CD4-positive, CD25-positive, alpha-beta regulatory T cell (primary cell): ENCODE measurements around the gene CTNND1. TPM values are rescaled to one million over a fixed set of nuclear protein-coding genes. Genes with fewer than 3 reads are reported as not detected.
A peak's percentile ranks its signal among the peaks of the same experiment; 100 is the strongest.

Source experiments
- ATAC-seq, 2 donors: fragments of 150-1000 bp; cut with Tn5 transposase; one replicate each; pipeline ENCODE4 v1.10.0; 2021; ENCODE audit warnings: low read depth in 2 of 2, moderate number of reproducible peaks in 2 of 2, moderate library complexity in 1 of 2
- DNase-seq, 3 donors: peaks; one replicate each; pipeline versions ENCODE4 v3.0.0 to v3.0.0-alpha.2; 2012 to 2022; ENCODE audit warnings: mixed read lengths in 1 of 3
- H3K27ac ChIP-seq: one replicate; pipeline ENCODE4 v1.7.0; 2013; ENCODE audit warnings: mild to moderate bottlenecking, low read length; ENCODE audit not compliant: insufficient read depth, poor library complexity, severe bottlenecking
- H3K27me3 ChIP-seq: one replicate; pipeline ENCODE4 v1.7.0; 2013; ENCODE audit warnings: low read length; ENCODE audit not compliant: control insufficient read depth, insufficient read depth
- H3K36me3 ChIP-seq: one replicate; pipeline ENCODE4 v1.7.0; 2013; ENCODE audit warnings: mild to moderate bottlenecking, low read length, moderate library complexity; ENCODE audit not compliant: control insufficient read depth, insufficient read depth
- H3K4me1 ChIP-seq: 2 replicates; pipeline ENCODE4 v1.7.0; 2013; ENCODE audit warnings: mild to moderate bottlenecking, low read length; ENCODE audit not compliant: insufficient read depth, control insufficient read depth, poor library complexity, severe bottlenecking
- H3K4me3 ChIP-seq: one replicate; pipeline ENCODE4 v1.7.0; 2013; ENCODE audit warnings: low read depth, mild to moderate bottlenecking, low read length, moderate library complexity
- H3K9me3 ChIP-seq, 2 experiments: 1 replicate in 1 of 2; 2 replicates in 1 of 2; pipeline ENCODE4 v1.7.0; 2013; ENCODE audit warnings: low read length in 2 of 2, mild to moderate bottlenecking in 1 of 2, moderate library complexity in 1 of 2; ENCODE audit not compliant: control insufficient read depth in 2 of 2
- H3K27ac Mint-ChIP-seq, 3 donors: one replicate each; pipeline ENCODE4 v1.8.0; 2020 to 2022; ENCODE audit warnings: mild to moderate bottlenecking in 3 of 3, mixed read lengths in 3 of 3, moderate library complexity in 2 of 3
- H3K27me3 Mint-ChIP-seq: one replicate; pipeline ENCODE4 v1.8.0; 2022; ENCODE audit warnings: mild to moderate bottlenecking, mixed read lengths
- H3K36me3 Mint-ChIP-seq: one replicate; pipeline ENCODE4 v1.8.0; 2020; ENCODE audit warnings: mixed read lengths
- H3K4me1 Mint-ChIP-seq, 4 donors: one replicate each; pipeline ENCODE4 v1.8.0; 2020 to 2022; ENCODE audit warnings: mixed read lengths in 4 of 4, mild to moderate bottlenecking in 1 of 4
- H3K4me3 Mint-ChIP-seq, 4 donors: one replicate each; pipeline ENCODE4 v1.8.0; 2020 to 2022; ENCODE audit warnings: mild to moderate bottlenecking in 4 of 4, mixed read lengths in 4 of 4, moderate library complexity in 3 of 4
- H3K9me3 Mint-ChIP-seq, 7 donors: one replicate each; pipeline ENCODE4 v1.8.0; 2020 to 2022; ENCODE audit warnings: mixed read lengths in 7 of 7, mild to moderate bottlenecking in 3 of 7, moderate library complexity in 2 of 7
- polyA plus RNA-seq, 4 donors: library from polyadenylated mRNA; unstranded; fragments of 300-500 nt; fragmentation: Illumina TruSeq; gene quantifications; one replicate each; pipeline ENCODE4 v1.2.3, GENCODE V29; 2021
- total RNA-seq: library from RNA; stranded (reverse); gene quantifications from one replicate; pipeline ENCODE4 v1.2.3, GENCODE V29; 2022

Gene CTNND1
- total and polyA plus RNA-seq, 5 donors from 2014 or later = 0.53 to 19.4 (median 2.6) TPM

- H3K27ac Mint-ChIP-seq = peak overlapping the region in 2 of 3 donors; percentile 3 to 85
- ATAC-seq = no peak
- Histone ChIP-seq H3K27ac (no peak overlapping the region), H3K9me3 (no peaks in the 10 kb centered on the region), H3K4me3 (no peak overlapping the region), H3K36me3 (peaks cover 26% of the 10 kb centered on the region), H3K4me1 (peaks cover 12% of the 10 kb centered on the region), H3K27me3 (no peaks in the 10 kb centered on the region)
- H3K9me3 Mint-ChIP-seq = no peaks in the 10 kb centered on the region
- DNase-seq = no peak
- no peaks in the 10 kb centered on the region for H3K27me3 Mint-ChIP-seq
- H3K4me3 Mint-ChIP-seq = peak overlapping the region in 1 of 4 donors; percentile 49
- H3K4me1 Mint-ChIP-seq = peaks cover 17 to 39% (median 21%) of the 10 kb centered on the region in 4 donors
- H3K36me3 Mint-ChIP-seq = peaks cover 14% of the 10 kb centered on the region
Observed at GRCh38 chr11:57746920-57747319, 14.7 kb upstream of the CTNND1 start.

DNA sequence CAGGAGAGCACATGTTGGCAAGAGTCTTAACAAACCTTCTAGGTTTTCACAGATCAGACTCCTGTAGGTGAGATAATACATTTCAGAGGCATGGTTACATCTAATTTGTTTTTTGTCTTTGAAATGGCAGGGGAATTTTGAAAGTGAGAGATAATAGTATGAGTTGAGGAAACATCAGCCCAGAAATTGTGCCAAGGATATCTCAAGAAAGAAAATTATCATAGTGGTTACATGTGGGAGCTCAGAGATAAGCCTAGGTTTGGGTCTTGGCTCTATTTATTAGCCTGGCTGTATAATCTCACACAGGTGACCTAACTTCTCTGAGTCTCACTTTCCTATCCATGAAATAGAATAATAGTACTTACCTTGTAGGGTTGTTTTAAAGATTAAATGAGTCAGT lies 10.4 kb upstream of the CTNND1 start:
- Mint-ChIP-seq H3K9me3 (no peaks in the 10 kb centered on the region), H3K4me3 (no peak overlapping the region), H3K36me3 (peaks cover 9% of the 10 kb centered on the region), H3K4me1 (peaks cover 0 to 12% (median 7%) of the 10 kb centered on the region in 4 donors), H3K27ac (peak overlapping the region in 1 of 3 donors; percentile 48), H3K27me3 (no peaks in the 10 kb centered on the region)
- no peak for DNase-seq
- H3K9me3 ChIP-seq = no peaks in the 10 kb centered on the region
- no peak overlapping the region for H3K4me3 ChIP-seq
- no peaks in the 10 kb centered on the region for H3K27me3 ChIP-seq
- H3K27ac ChIP-seq = no peak overlapping the region
- no peaks in the 10 kb centered on the region for H3K4me1 ChIP-seq
- no peak for ATAC-seq
- H3K36me3 ChIP-seq = no peaks in the 10 kb centered on the region

DNA sequence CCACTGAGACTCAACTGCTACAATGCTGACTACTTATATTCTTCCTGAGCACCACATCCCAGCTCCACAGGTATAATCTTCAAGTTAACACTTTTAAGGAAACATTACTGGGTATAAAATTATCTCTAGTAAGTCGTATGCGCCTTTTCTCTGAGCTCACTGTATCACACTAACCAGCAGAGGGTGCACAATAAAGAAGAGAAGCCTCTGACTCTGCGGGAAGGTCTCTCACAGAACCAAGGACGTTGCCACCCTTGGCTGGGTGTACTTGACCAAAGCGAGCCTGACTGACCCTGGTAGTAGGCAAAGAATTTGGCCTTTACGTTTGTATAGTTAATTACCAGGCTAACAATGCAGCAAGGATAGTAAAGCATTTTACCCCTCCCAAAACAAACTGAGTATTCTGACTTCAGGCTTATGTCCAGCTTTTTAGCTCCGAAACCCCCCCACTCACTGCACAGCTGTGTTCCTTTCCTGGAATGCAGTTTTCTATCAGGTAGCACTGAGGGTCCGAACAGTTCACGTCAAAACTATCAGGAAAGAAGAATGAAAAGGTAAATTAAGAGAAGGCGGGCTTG lies 9.8 kb upstream of the CTNND1 start, which contains the start of gene BTBD18:
TSS of gene BTBD18 (minus strand) at position 144 of the 578 bp plus-strand sequence. CDS start 631 bp downstream, outside the sequence.
- DNase-seq = peak in 1 of 3 donors; percentile 47
- H3K36me3 ChIP-seq = no peaks in the 10 kb centered on the region
- peaks cover 9% of the 10 kb centered on the region for H3K36me3 Mint-ChIP-seq

DNA sequence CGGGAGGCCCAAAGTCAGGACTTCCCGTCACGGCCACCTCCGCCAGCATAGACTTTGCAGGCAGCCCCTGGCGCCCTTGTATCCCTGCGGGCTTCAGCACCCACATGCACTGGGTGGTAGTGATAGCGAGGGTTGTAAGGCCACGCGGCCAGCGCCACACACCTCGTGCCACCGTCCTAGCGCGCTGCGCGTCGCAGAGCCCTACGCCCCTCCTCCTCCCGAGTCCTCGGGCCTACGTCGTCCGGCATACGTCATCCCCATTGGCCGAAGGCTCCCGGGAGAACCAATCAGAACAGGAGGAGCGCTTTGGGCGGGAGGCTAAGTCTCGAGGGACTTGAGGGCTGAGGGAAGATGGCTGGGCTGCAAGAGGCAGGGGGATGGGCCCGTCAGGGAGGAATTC lies 8.6 kb upstream of the CTNND1 start:
- no peak overlapping the region for H3K4me3 ChIP-seq
- no peaks in the 10 kb centered on the region for H3K4me1 ChIP-seq
- H3K27me3 Mint-ChIP-seq = no peaks in the 10 kb centered on the region
- no peaks in the 10 kb centered on the region for H3K9me3 Mint-ChIP-seq
- H3K27me3 ChIP-seq = no peaks in the 10 kb centered on the region
- H3K36me3 Mint-ChIP-seq = peaks cover 5% of the 10 kb centered on the region
- H3K36me3 ChIP-seq = no peaks in the 10 kb centered on the region
- no peak overlapping the region for H3K27ac ChIP-seq
- no peak overlapping the region for H3K27ac Mint-ChIP-seq
- DNase-seq (no peak), ATAC-seq (no peak)
- no peaks in the 10 kb centered on the region for H3K9me3 ChIP-seq
- peaks cover 0 to 6% (median 4%) of the 10 kb centered on the region in 4 donors for H3K4me1 Mint-ChIP-seq
- H3K4me3 Mint-ChIP-seq = no peak overlapping the region

More for the DNA sequence above, 9.8 kb upstream of the CTNND1 start, which contains the start of gene BTBD18:
- Mint-ChIP-seq H3K4me1 (peaks cover 0 to 11% (median 7%) of the 10 kb centered on the region in 4 donors), H3K9me3 (no peaks in the 10 kb centered on the region), H3K27me3 (no peaks in the 10 kb centered on the region), H3K4me3 (no peak within 1 kb of the TSS), H3K27ac (peak within 1 kb of the TSS in 1 of 3 donors; percentile 48)
- H3K4me1 ChIP-seq = no peaks in the 10 kb centered on the region
- H3K27ac ChIP-seq = no peak within 1 kb of the TSS
- H3K27me3 ChIP-seq = no peaks in the 10 kb centered on the region
- ATAC-seq = no peak
- no peaks in the 10 kb centered on the region for H3K9me3 ChIP-seq
- no peak within 1 kb of the TSS for H3K4me3 ChIP-seq

GRCh38 chr11:57758174-57758573 lies 3.4 kb upstream of the CTNND1 start:
- Mint-ChIP-seq H3K4me3 (no peak overlapping the region), H3K9me3 (no peaks in the 10 kb centered on the region)

DNA sequence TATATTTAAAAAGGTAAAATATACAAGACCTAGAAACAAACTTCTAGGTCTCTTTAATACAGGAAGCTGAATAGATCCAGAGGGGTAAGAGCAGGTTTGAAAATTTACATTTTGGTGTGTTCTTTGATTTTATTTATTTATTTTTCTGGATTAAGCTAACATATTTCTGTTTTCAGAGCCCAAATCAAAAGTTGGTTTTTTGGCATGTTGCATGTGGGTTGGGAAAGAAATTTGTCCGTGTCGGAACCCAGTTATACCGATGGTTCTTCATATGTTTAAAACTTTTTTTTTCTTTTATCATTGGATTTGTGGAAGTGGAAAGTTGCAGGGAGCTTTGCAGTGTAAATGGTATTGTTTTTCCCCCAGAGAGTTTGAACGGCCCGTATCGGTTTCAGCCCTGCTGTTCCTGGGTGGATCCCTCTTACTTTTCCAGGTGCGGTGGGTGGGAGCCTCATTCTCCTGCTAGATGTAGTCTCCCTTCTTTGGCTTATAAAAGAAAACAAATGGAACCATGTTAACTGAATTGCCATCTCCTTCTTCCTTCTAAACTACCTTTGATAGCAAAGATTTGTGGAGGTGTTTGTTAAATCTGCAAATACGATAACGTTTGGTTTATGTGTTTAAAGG lies 746 bp downstream of the CTNND1 start:
- Histone ChIP-seq H3K36me3 (no peaks in the 10 kb centered on the region), H3K4me1 (no peaks in the 10 kb centered on the region), H3K27ac (no peak overlapping the region), H3K27me3 (no peaks in the 10 kb centered on the region), H3K4me3 (no peak overlapping the region), H3K9me3 (no peaks in the 10 kb centered on the region)
- DNase-seq (no peak), ATAC-seq (no peak)
- H3K4me3 Mint-ChIP-seq = no peak overlapping the region
- no peaks in the 10 kb centered on the region for H3K27me3 Mint-ChIP-seq
- H3K9me3 Mint-ChIP-seq = no peaks in the 10 kb centered on the region
- peaks cover 0 to 9% (median under 1%) of the 10 kb centered on the region in 4 donors for H3K4me1 Mint-ChIP-seq
- H3K27ac Mint-ChIP-seq = no peak overlapping the region
- H3K36me3 Mint-ChIP-seq = peaks cover 10% of the 10 kb centered on the region

More at GRCh38 chr11:57758174-57758573, 3.4 kb upstream of the CTNND1 start:
- H3K4me1 ChIP-seq = no peaks in the 10 kb centered on the region
- no peak overlapping the region for H3K4me3 ChIP-seq
- no peaks in the 10 kb centered on the region for H3K9me3 ChIP-seq
- Mint-ChIP-seq H3K27ac (no peak overlapping the region), H3K4me1 (peaks cover 0 to 3% (median 0%) of the 10 kb centered on the region in 4 donors), H3K27me3 (no peaks in the 10 kb centered on the region), H3K36me3 (peaks cover 4% of the 10 kb centered on the region)
- DNase-seq (no peak), ATAC-seq (no peak)
- H3K36me3 ChIP-seq = no peaks in the 10 kb centered on the region
- no peaks in the 10 kb centered on the region for H3K27me3 ChIP-seq
- H3K27ac ChIP-seq = no peak overlapping the region

GRCh38 chr11:57763568-57763967 lies 2.0 kb downstream of the CTNND1 start:
- Histone ChIP-seq H3K4me1 (no peaks in the 10 kb centered on the region), H3K9me3 (no peaks in the 10 kb centered on the region), H3K27me3 (no peaks in the 10 kb centered on the region), H3K36me3 (no peaks in the 10 kb centered on the region), H3K27ac (no peak overlapping the region), H3K4me3 (no peak overlapping the region)
- ATAC-seq = no peak
- H3K36me3 Mint-ChIP-seq = peaks cover 10% of the 10 kb centered on the region
- peaks cover 0 to 8% (median under 1%) of the 10 kb centered on the region in 4 donors for H3K4me1 Mint-ChIP-seq
- H3K9me3 Mint-ChIP-seq = no peaks in the 10 kb centered on the region
- no peak for DNase-seq
- no peak overlapping the region for H3K27ac Mint-ChIP-seq
- no peak overlapping the region for H3K4me3 Mint-ChIP-seq
- H3K27me3 Mint-ChIP-seq = no peaks in the 10 kb centered on the region
